Mesenchymal stem cell (in vitro differentiated cells and primary cell): ENCODE measurements around the gene PWWP2B.

Experiments used
- DNase-seq: peaks from one replicate; pipeline ENCODE4 v3.0.0-alpha.2; 2013
- H2AFZ ChIP-seq: one replicate; pipeline ENCODE4 v1.6.1; 2013; ENCODE audit warnings: low read depth, mild to moderate bottlenecking, control low read depth, inconsistent platforms, low read length, moderate library complexity
- H2AK5ac ChIP-seq: 2 replicates; pipeline ENCODE4 v1.6.1; 2013; ENCODE audit warnings: low read length, moderate library complexity, mild to moderate bottlenecking, inconsistent platforms; ENCODE audit not compliant: severe bottlenecking
- H2BK120ac ChIP-seq: one replicate; pipeline ENCODE4 v1.6.1; 2013; ENCODE audit warnings: low read depth, mild to moderate bottlenecking, inconsistent platforms, low read length, moderate library complexity
- H2BK12ac ChIP-seq, 2 experiments: one replicate each; pipeline ENCODE4 v1.6.1; 2013; ENCODE audit warnings: inconsistent platforms in 2 of 2, low read length in 2 of 2, mild to moderate bottlenecking in 2 of 2, moderate library complexity in 2 of 2, control low read depth in 1 of 2
- H2BK15ac ChIP-seq: one replicate; pipeline ENCODE4 v1.6.1; 2013; ENCODE audit warnings: mild to moderate bottlenecking, low read depth, inconsistent platforms; ENCODE audit not compliant: poor library complexity, severe bottlenecking
- H2BK5ac ChIP-seq: 2 replicates; pipeline ENCODE4 v1.6.1; 2013; ENCODE audit warnings: low read depth, mild to moderate bottlenecking, low read length, control low read depth, inconsistent platforms; ENCODE audit not compliant: poor library complexity, severe bottlenecking
- H3K14ac ChIP-seq, 2 experiments: one replicate each; pipeline ENCODE4 v1.6.1; 2013; ENCODE audit warnings: inconsistent platforms in 2 of 2, low read length in 2 of 2, control low read depth in 1 of 2, mild to moderate bottlenecking in 1 of 2, moderate library complexity in 1 of 2
- H3K18ac ChIP-seq, 2 experiments: one replicate each; pipeline ENCODE4 v1.6.1; 2013; ENCODE audit warnings: inconsistent platforms in 2 of 2, low read length in 2 of 2, control low read depth in 1 of 2, low read depth in 1 of 2, mild to moderate bottlenecking in 1 of 2
- H3K23ac ChIP-seq, 2 experiments: one replicate each; pipeline ENCODE4 v1.6.1; 2013; ENCODE audit warnings: inconsistent platforms in 2 of 2, low read length in 2 of 2, mild to moderate bottlenecking in 2 of 2, moderate library complexity in 2 of 2, control low read depth in 1 of 2
- H3K27ac ChIP-seq: 2 replicates; pipeline ENCODE4 v1.5.1; 2013; ENCODE audit warnings: mild to moderate bottlenecking, moderate library complexity, low read length, control low read depth, inconsistent platforms; ENCODE audit not compliant: poor library complexity, severe bottlenecking
- H3K27me3 ChIP-seq, 2 experiments: 2 replicates each; pipeline versions ENCODE4 v1.6.1 to v1.7.0; 2013; ENCODE audit warnings: low read length in 2 of 2, mild to moderate bottlenecking in 2 of 2, moderate library complexity in 2 of 2, control low read depth in 1 of 2, inconsistent platforms in 1 of 2; ENCODE audit not compliant: control insufficient read depth in 1 of 2, insufficient read depth in 1 of 2
- H3K36me3 ChIP-seq, 2 experiments: 2 replicates each; pipeline versions ENCODE4 v1.6.1 to v1.7.0; 2013; ENCODE audit warnings: low read length in 2 of 2, control low read depth in 1 of 2, inconsistent platforms in 1 of 2, low read depth in 1 of 2, mild to moderate bottlenecking in 1 of 2; ENCODE audit not compliant: insufficient read depth in 2 of 2, control insufficient read depth in 1 of 2
- H3K4ac ChIP-seq, 2 experiments: one replicate each; pipeline ENCODE4 v1.6.1; 2013; ENCODE audit warnings: inconsistent platforms in 2 of 2, low read length in 2 of 2, mild to moderate bottlenecking in 2 of 2, moderate library complexity in 2 of 2, control low read depth in 1 of 2, low read depth in 1 of 2
- H3K4me1 ChIP-seq: 2 replicates; pipeline ENCODE4 v1.6.1; 2013; ENCODE audit warnings: low read depth, low read length, control low read depth; ENCODE audit not compliant: control insufficient read depth, insufficient read depth
- H3K4me2 ChIP-seq: 2 replicates; pipeline ENCODE4 v1.6.1; 2013; ENCODE audit warnings: low read length, mild to moderate bottlenecking, inconsistent platforms; ENCODE audit not compliant: poor library complexity, severe bottlenecking
- H3K4me3 ChIP-seq, 2 experiments: 2 replicates each; pipeline versions ENCODE4 v1.5.1 to v1.7.0; 2013; ENCODE audit warnings: low read length in 2 of 2, mild to moderate bottlenecking in 2 of 2, control low read depth in 1 of 2, low read depth in 1 of 2; ENCODE audit not compliant: insufficient read depth in 1 of 2
- H3K79me1 ChIP-seq: replicated peaks from 2 replicates; pipeline ENCODE4 v1.6.1; 2013; ENCODE audit warnings: mild to moderate bottlenecking, control low read depth, low read length, inconsistent platforms; ENCODE audit not compliant: poor library complexity, severe bottlenecking
- H3K9ac ChIP-seq: 2 replicates; pipeline ENCODE4 v1.7.0; 2013; ENCODE audit warnings: mild to moderate bottlenecking, low read length, moderate library complexity
- H3K9me3 ChIP-seq: 2 replicates; pipeline ENCODE4 v1.7.0; 2013; ENCODE audit warnings: mild to moderate bottlenecking, low read length; ENCODE audit not compliant: control insufficient read depth
- H4K8ac ChIP-seq: one replicate; pipeline ENCODE4 v1.6.1; 2013; ENCODE audit warnings: inconsistent platforms, mild to moderate bottlenecking, low read length, moderate library complexity
- H4K91ac ChIP-seq: one replicate; pipeline ENCODE4 v1.6.1; 2013; ENCODE audit warnings: mild to moderate bottlenecking, low read length, inconsistent platforms
- WGBS: methylation state at CpG from one replicate; pipeline ENCODE4 v1.1.7; 2013; ENCODE audit warnings: mixed read lengths; 5-methylcytosine and 5-hydroxymethylcytosine counted together

PWWP2B gene

DNA sequence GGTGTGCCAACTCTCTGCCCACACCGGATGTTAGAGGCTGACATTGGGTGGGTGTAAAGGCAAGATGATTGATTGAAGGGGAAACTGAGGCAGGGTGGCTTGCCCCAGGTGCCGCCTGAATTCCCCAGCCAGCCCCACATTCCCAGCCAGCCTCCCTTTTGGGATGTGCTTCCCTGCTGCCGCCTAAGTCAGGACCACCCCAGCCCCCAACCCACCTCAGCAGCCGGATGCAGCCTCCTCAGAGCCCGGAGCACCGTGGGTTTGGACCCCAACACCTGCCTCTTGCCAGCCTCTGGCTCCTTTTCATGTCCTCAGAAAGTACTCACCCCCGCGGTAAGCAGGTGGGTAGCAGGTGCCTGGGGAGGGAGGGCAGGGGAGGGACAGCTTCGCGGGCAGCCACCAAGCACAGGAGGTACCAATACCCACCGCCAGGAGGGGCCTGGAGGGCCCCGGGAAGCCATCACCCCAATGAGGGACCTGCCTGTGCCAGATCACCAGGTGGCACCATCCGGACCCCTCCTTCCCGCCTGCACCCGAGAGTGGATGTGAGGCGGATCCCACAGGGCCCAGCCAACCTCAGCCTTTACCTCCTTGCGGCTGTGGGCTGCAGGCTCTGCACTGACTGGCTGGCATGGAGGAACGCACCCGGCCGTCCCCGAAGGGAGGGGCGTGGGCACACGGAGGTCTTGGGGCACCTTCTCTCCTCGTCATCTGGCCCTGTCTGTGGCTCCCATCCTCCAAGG, 60.5 kb downstream of the PWWP2B start:
- no peak overlapping the region for H3K4ac ChIP-seq
- H2BK5ac ChIP-seq, result no peak overlapping the region
- WGBS, result 74% methylated on average over 24 of the region's 24 CpGs
- H3K79me1 ChIP-seq, result no peaks in the 10 kb centered on the region
- H2BK120ac ChIP-seq, result no peak overlapping the region
- no peak overlapping the region for H3K4me2 ChIP-seq
- H2AK5ac ChIP-seq, result no peak overlapping the region
- H3K18ac ChIP-seq, result no peak overlapping the region
- H4K91ac ChIP-seq, result no peak overlapping the region
- no peak overlapping the region for H3K27ac ChIP-seq
- H2BK12ac ChIP-seq, result no peak overlapping the region
- H3K4me1 ChIP-seq, result peaks cover 17% of the 10 kb centered on the region
- no peaks in the 10 kb centered on the region for H3K36me3 ChIP-seq
- H3K27me3 ChIP-seq, result peaks cover 52 to 59% of the 10 kb centered on the region in 2 experiments
- no peaks in the 10 kb centered on the region for H3K9me3 ChIP-seq
- DNase-seq, result no peak
- no peak overlapping the region for H3K14ac ChIP-seq
- no peak overlapping the region for H3K9ac ChIP-seq
- no peak overlapping the region for H2AFZ ChIP-seq
- H3K23ac ChIP-seq, result no peak overlapping the region
- H2BK15ac ChIP-seq, result no peak overlapping the region
- no peak overlapping the region for H4K8ac ChIP-seq
- no peak overlapping the region for H3K4me3 ChIP-seq

DNA sequence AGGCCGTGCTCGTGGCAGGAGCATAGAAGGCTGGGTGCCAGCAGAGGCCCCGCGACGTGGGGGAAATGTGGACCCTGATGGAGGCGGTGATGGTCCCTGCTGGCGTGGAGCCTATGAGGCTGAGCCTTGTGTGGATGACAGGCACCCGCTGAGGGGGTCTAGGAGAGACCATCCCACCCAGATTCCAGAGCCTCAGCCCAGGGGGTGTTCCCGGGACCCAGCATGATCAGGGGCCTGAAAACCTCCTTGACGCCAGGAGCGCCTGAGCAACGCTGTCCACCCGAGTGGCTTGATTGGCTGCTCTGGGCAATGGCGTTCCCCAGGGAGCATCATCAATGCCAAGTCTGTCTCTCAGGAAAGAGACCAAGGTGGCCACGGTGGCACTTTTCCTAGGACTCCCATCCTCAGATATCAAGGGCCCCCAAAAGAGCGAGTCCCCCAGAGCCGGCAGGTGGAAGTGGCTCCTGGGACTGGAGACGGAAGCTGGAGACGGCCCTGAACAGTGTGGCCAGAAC, 61.1 kb downstream of the PWWP2B start:
- no peak for DNase-seq
- H2BK12ac ChIP-seq, result no peak overlapping the region
- H2BK5ac ChIP-seq, result no peak overlapping the region
- no peak overlapping the region for H3K9ac ChIP-seq
- H4K91ac ChIP-seq, result no peak overlapping the region
- no peak overlapping the region for H2AFZ ChIP-seq
- H3K4me3 ChIP-seq, result no peak overlapping the region
- peaks cover 52 to 63% of the 10 kb centered on the region in 2 experiments for H3K27me3 ChIP-seq
- H3K27ac ChIP-seq, result no peak overlapping the region
- H3K4me1 ChIP-seq, result peaks cover 12% of the 10 kb centered on the region
- H3K23ac ChIP-seq, result no peak overlapping the region
- no peak overlapping the region for H3K4ac ChIP-seq
- H3K79me1 ChIP-seq, result no peaks in the 10 kb centered on the region
- no peaks in the 10 kb centered on the region for H3K36me3 ChIP-seq
- no peak overlapping the region for H3K14ac ChIP-seq
- H3K4me2 ChIP-seq, result no peak overlapping the region
- 54% methylated on average over 19 of the region's 19 CpGs for WGBS
- no peak overlapping the region for H4K8ac ChIP-seq
- no peak overlapping the region for H2AK5ac ChIP-seq
- H3K9me3 ChIP-seq, result no peaks in the 10 kb centered on the region
- no peak overlapping the region for H2BK120ac ChIP-seq
- no peak overlapping the region for H3K18ac ChIP-seq
- no peak overlapping the region for H2BK15ac ChIP-seq

DNA sequence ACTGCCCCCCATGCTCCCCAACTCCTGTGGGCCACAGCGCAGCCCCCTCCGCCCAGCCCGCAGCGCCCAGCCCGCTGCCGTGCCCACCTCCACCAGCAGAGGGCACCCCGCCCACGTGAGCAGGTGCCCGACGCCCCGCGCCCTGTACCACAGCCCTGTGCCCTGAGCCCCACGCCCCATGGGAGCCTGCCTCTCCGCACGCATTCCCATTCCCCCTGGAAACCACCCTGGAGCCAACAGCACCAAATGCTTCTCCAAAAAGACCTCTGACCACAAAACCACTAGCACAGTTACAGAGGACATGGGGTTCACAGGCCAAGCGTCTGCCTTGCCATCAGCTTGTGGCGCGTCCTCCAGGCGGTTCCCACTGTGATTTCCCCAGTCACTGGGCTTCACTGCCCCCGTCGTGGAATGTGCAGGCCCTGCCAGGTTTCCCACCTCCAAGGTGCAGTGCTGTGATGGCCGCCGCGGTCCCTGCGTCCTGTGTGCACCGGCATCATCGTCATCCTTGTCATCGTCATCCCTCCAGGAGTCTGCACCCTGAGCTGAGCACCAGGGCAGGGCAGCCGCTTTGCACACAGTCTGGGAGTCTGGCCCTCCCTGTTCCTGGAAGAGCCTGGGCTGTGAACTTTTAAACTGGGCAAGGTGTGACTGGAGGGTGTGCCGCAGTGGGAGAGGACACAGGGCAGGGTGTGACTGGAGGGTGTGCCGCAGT, 61.7 kb downstream of the PWWP2B start:
- H2BK12ac ChIP-seq, result no peak overlapping the region
- H3K9me3 ChIP-seq, result no peaks in the 10 kb centered on the region
- no peaks in the 10 kb centered on the region for H3K79me1 ChIP-seq
- H3K14ac ChIP-seq, result peak overlapping the region in 1 of 2 experiments; percentile 51
- no peak overlapping the region for H2BK120ac ChIP-seq
- no peak overlapping the region for H3K27ac ChIP-seq
- no peak overlapping the region for H3K4me3 ChIP-seq
- no peaks in the 10 kb centered on the region for H3K36me3 ChIP-seq
- no peak overlapping the region for H4K91ac ChIP-seq
- H3K9ac ChIP-seq, result no peak overlapping the region
- no peak overlapping the region for H3K18ac ChIP-seq
- H3K4me1 ChIP-seq, result peaks cover 8% of the 10 kb centered on the region
- H3K27me3 ChIP-seq, result peaks cover 51 to 63% of the 10 kb centered on the region in 2 experiments
- H3K23ac ChIP-seq, result no peak overlapping the region
- peak; percentile 49 for DNase-seq
- H2BK15ac ChIP-seq, result no peak overlapping the region
- no peak overlapping the region for H3K4ac ChIP-seq
- H4K8ac ChIP-seq, result no peak overlapping the region
- 46% methylated on average over 31 of the region's 31 CpGs for WGBS
- H2BK5ac ChIP-seq, result no peak overlapping the region
- no peak overlapping the region for H2AK5ac ChIP-seq
- H3K4me2 ChIP-seq, result no peak overlapping the region
- H2AFZ ChIP-seq, result no peak overlapping the region

DNA sequence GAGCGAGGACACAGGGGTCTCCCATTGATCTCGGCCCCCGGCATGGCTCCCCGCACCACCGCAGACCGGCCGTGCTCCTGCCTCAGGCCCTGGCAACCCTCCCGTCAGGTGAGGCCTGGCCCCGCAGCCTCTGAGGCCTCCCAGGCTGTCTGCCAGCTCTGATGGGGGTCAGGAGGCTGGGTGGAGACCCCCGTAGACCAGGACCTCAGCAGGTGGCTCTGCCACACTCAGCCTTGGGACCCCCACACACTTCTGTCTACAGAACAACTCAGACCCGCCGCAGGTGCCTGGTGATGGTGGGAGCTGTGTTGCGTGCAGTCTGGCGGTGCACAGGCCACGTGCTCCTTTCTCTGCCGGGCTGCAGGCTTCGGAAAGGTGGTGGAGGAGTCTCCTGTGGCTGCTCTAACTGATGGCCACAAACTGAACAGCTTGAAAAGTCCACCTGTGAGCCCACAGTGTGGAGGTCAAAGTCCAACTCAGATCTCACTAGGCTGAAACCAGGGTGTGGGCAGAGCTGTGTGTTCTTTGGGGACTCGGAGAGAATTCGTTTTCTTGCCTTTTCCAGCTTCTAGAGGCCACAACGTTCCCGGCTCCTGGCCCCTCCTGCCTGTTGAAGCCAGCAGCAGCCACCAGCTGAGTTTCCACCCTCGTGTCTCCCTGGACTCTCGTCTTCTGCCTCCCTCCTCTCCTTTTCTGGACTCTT, 62.5 kb downstream of the PWWP2B start:
- Histone ChIP-seq H3K18ac (no peak overlapping the region), H2BK120ac (no peak overlapping the region), H3K27me3 (peaks cover 47 to 61% of the 10 kb centered on the region in 2 experiments), H3K4me3 (no peak overlapping the region), H3K79me1 (no peaks in the 10 kb centered on the region), H4K8ac (no peak overlapping the region), H2AK5ac (no peak overlapping the region), H2AFZ (no peak overlapping the region), H3K23ac (no peak overlapping the region), H3K27ac (no peak overlapping the region), H3K36me3 (no peaks in the 10 kb centered on the region), H3K4me2 (no peak overlapping the region), H3K14ac (no peak overlapping the region), H2BK12ac (no peak overlapping the region), H3K9ac (no peak overlapping the region), H3K4me1 (peaks cover 8% of the 10 kb centered on the region), H4K91ac (no peak overlapping the region), H3K4ac (no peak overlapping the region), H2BK15ac (no peak overlapping the region), H3K9me3 (no peaks in the 10 kb centered on the region), H2BK5ac (no peak overlapping the region)
- WGBS, result 86% methylated on average over 22 of the region's 23 CpGs
- no peak for DNase-seq
